ENCODE results near the gene PARP8. TPM values are rescaled to one million over a fixed set of nuclear protein-coding genes. Genes with fewer than 3 reads are reported as not detected.

PARP8 gene
- total RNA-seq, 1 donor from 2014 or later = 23.3 TPM

DNA sequence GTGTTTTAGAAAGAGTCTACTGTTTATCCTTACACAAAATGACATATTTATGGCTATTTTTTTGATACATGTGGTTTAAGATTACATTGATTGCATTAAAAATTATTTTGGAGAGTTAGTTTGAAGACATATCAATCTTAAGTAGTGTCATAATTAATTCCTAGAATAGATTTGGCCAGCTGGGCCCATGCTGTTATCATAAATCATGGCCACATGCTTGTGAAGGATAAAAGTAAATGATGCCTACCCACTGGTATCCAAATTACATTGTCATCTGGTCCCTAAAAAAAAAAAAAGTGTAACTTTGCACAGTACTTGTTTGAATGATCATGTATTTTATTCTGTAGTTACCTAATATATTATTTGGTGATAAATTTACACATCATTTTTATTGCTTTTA lies 96.9 kb downstream of the PARP8 start:
- no peaks in the 10 kb centered on the region for H3K9me3 Mint-ChIP-seq (ENCODE audit: low read depth)
- no peak overlapping the region for H3K27ac Mint-ChIP-seq (ENCODE audit: unreplicated experiment)
- peaks cover 5% of the 10 kb centered on the region for H3K36me3 Mint-ChIP-seq (ENCODE audit: low read depth)
- DNase-seq (ENCODE audit: low spot score) = no peak
- H3K4me1 Mint-ChIP-seq (ENCODE audit: low read depth) = peaks cover 28% of the 10 kb centered on the region
- TF ChIP-seq, protein P1, sequence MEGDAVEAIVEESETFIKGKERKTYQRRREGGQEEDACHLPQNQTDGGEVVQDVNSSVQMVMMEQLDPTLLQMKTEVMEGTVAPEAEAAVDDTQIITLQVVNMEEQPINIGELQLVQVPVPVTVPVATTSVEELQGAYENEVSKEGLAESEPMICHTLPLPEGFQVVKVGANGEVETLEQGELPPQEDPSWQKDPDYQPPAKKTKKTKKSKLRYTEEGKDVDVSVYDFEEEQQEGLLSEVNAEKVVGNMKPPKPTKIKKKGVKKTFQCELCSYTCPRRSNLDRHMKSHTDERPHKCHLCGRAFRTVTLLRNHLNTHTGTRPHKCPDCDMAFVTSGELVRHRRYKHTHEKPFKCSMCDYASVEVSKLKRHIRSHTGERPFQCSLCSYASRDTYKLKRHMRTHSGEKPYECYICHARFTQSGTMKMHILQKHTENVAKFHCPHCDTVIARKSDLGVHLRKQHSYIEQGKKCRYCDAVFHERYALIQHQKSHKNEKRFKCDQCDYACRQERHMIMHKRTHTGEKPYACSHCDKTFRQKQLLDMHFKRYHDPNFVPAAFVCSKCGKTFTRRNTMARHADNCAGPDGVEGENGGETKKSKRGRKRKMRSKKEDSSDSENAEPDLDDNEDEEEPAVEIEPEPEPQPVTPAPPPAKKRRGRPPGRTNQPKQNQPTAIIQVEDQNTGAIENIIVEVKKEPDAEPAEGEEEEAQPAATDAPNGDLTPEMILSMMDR (IDR thresholded peaks at IDR 0.05) = no peak
- H3K4me3 Mint-ChIP-seq (ENCODE audit: unreplicated experiment) = no peak overlapping the region
- no peaks in the 10 kb centered on the region for H3K27me3 Mint-ChIP-seq (ENCODE audit: low read depth)

DNA sequence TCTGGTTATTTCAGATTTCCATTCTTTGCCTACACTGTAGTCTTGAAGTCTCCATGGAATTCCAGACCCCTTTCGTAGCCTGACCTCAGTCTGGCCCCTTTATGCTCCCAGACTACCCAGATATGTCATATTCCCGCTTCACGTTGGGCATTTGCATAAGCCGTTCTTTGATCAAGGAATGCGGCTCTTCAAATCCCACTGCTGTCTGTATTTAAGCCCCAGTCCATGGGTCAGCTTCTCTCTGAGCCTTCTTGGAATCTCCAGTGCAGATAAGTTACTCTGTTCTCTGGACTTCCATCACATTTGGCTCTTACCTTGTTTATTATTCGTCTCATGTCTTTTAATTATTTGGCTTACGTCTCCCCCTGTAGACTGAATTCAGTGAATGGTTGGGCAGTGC lies 97.4 kb downstream of the PARP8 start:
- TF ChIP-seq, protein P1 (IDR thresholded peaks at IDR 0.05) = peak; percentile 9
- H3K36me3 Mint-ChIP-seq (ENCODE audit: low read depth) = peaks cover 5% of the 10 kb centered on the region
- no peak overlapping the region for H3K4me3 Mint-ChIP-seq (ENCODE audit: unreplicated experiment)
- DNase-seq (ENCODE audit: low spot score) = no peak
- H3K4me1 Mint-ChIP-seq (ENCODE audit: low read depth) = peaks cover 28% of the 10 kb centered on the region
- H3K27ac Mint-ChIP-seq (ENCODE audit: unreplicated experiment) = no peak overlapping the region
- H3K27me3 Mint-ChIP-seq (ENCODE audit: low read depth) = no peaks in the 10 kb centered on the region
- H3K9me3 Mint-ChIP-seq (ENCODE audit: low read depth) = no peaks in the 10 kb centered on the region

DNA sequence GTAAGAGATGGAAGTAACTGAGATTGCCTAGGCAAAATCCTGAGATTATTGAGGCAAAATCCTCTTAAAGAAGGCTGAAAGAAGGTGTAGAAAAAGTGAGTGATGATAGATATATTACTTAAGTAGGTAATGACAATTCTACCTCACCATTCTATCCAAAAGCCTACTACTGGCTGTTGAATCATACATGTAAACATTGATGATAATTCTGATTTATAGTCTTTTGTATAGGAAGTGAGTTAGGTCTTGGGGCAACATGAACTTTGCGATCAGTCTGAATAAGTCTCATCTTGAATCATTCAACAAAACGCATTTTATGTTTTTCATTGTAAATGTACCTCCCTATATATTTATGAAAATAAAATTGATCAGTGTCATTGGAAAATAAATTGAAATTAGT lies 99.6 kb downstream of the PARP8 start:
- Mint-ChIP-seq H3K9me3 (ENCODE audit: low read depth) (no peaks in the 10 kb centered on the region), H3K4me3 (ENCODE audit: unreplicated experiment) (no peak overlapping the region), H3K27ac (ENCODE audit: unreplicated experiment) (no peak overlapping the region), H3K4me1 (ENCODE audit: low read depth) (peaks cover 22% of the 10 kb centered on the region), H3K36me3 (ENCODE audit: low read depth) (peaks cover 5% of the 10 kb centered on the region), H3K27me3 (ENCODE audit: low read depth) (no peaks in the 10 kb centered on the region)
- TF ChIP-seq, protein P1 (IDR thresholded peaks at IDR 0.05) = no peak
- no peak for DNase-seq (ENCODE audit: low spot score)

DNA sequence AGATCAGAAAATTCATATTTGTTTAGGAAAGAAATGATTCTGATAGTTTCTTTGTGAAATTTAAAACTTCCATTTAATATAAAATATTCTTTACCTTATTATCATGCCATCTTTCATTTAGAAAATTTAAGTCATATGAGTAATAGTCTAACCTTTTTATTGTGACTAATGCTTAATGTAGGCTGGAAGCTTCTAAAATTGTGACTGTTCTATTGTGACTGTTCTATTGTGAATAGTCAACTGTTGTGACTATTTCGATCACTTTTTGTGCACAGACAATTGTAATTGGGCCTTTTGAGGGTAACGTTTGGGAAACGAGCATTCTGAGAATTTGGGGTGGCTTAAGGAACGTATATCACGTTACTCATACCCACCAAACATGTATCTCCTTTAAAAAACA lies 100.0 kb downstream of the PARP8 start:
- TF ChIP-seq, protein P1 (IDR thresholded peaks at IDR 0.05) = no peak
- Mint-ChIP-seq H3K4me1 (ENCODE audit: low read depth) (peaks cover 22% of the 10 kb centered on the region), H3K36me3 (ENCODE audit: low read depth) (peaks cover 5% of the 10 kb centered on the region), H3K9me3 (ENCODE audit: low read depth) (no peaks in the 10 kb centered on the region), H3K27me3 (ENCODE audit: low read depth) (no peaks in the 10 kb centered on the region), H3K27ac (ENCODE audit: unreplicated experiment) (no peak overlapping the region), H3K4me3 (ENCODE audit: unreplicated experiment) (no peak overlapping the region)
- DNase-seq (ENCODE audit: low spot score) = no peak

DNA sequence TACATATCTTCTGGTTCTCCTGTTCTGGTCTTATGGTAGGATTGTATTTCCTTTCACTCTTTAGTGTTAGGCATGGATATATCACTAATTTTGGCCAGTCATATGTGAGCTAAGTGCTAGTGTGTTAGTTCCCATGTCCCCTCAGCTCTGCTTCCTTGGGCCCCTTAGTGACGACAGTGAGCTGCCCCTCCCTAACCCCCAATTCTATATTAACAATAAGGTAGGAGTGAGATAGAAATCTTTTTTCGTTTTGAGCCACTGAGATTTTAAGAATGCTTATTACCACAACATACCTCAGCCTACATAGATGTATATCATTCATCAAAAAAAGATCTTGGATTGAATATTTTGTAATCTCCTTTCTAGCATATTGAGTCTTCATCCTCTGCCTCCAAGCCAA lies 100.5 kb downstream of the PARP8 start:
- TF ChIP-seq, protein P1 (IDR thresholded peaks at IDR 0.05) = no peak
- no peaks in the 10 kb centered on the region for H3K27me3 Mint-ChIP-seq (ENCODE audit: low read depth)
- peaks cover 8% of the 10 kb centered on the region for H3K36me3 Mint-ChIP-seq (ENCODE audit: low read depth)
- DNase-seq (ENCODE audit: low spot score) = no peak
- H3K9me3 Mint-ChIP-seq (ENCODE audit: low read depth) = no peaks in the 10 kb centered on the region
- peaks cover 22% of the 10 kb centered on the region for H3K4me1 Mint-ChIP-seq (ENCODE audit: low read depth)
- H3K4me3 Mint-ChIP-seq (ENCODE audit: unreplicated experiment) = no peak overlapping the region
- peak overlapping the region; percentile 2 for H3K27ac Mint-ChIP-seq (ENCODE audit: unreplicated experiment)

All from chondrocyte (in vitro differentiated cells).